ENCODE results near the gene ASL.
"Not testable (repeated sequence)": the region's sequence is repeated elsewhere in the genome, so short reads cannot be mapped to it uniquely, and the experiment has no call there.

Gene ASL

DNA sequence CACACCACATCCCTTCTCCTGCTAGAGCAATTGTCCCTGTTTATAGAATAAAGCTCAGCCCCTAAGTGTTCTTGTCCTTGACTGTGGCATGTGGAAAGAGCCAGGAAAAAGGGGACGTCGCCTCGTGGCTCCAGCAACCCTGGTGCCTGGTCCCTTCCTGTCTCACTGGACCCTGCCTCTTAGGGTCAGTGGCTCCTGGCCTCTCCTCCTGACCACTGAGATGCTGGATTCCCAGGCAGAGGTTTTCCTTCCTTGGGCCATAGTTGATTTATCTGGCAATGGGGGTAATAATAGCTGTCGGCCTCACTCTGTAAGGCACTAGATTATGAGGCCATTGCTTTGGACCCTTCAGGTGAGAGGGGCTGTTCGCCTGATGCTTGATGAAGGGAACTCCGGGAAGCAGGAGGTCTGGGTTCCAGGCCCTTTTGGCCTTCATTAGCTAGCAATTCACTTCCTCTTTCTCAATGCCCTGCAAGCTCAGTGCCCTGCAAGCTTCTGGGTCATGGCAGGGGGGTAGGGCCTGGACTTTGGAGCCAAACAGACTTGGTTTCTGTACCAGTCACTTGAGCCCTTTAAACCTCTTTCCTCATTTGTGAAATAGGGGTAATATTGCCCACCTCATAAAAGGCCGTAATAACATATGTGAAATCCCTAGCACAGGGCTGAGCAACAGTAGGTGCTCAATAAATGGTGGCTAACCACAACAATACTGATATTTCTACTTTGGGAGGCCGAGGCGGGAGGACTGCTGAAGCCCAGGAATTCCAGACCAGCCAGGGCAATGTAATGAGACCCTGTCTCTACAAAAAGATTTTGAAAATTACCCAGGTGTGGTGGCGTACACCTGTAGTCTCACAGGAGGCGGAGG is 1.1 kb downstream of the ASL start:
- DNase-seq (ENCODE audit: low spot score), result no peak

DNA sequence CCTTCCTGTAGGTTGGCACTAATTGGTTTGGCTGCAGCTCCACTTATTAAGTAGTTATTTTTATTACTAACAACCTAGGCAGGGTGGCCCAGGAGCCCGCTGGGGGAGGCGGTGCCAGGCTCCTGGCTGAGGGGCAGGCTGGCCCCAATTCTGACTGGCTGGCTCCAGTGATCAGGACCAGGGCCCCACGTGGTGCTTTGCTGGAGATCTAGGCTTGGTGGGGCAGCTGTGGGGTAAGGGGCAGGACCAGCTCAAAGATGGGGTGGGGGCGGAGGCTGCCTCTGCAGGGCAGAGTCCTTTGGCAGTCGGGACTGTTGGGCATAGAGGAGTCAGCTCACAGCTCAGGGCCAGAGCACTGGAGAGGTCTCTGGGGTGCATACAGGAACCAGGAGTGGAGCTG is 2.4 kb downstream of the ASL start:
- no peak for DNase-seq (ENCODE audit: low spot score)

DNA sequence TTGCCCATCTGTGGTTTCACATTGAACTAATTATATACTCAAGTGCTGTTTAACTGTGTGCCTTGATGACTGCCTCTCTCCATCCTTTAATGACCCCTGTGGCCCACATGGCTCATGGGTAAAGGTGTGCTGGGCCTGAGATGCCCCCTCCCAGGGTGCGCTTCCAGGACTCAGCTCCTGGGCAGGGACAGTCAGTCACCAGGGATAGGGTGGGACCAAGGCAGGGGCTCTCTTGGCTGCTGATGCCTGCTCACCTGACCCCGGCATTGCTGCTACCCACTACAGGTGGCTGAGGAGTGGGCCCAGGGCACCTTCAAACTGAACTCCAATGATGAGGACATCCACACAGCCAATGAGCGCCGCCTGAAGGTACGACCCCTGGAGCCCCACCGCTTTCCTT is 6.5 kb downstream of the ASL start:
- no peak for DNase-seq (ENCODE audit: low spot score)

DNA sequence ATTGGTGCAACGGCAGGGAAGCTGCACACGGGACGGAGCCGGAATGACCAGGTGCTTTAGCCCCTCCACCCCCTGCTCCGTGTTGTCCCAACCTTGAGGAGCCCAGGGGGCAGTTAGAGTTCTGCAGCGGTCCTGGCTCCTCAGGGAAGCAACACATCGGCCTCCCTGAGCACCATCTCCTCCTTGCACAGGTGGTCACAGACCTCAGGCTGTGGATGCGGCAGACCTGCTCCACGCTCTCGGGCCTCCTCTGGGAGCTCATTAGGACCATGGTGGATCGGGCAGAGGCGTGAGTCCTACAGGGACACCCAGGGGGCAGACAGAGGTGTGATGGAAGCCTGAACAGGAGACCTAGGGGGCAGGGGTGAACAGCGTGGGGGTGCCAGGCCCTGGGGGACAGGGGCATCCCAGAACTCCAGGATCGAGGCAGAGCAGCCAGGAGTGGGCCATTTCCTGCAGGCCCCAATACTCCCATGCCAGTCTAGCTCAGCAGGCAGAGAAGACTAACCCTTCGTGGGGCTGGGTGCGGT is 7.3 kb downstream of the ASL start:
- DNase-seq (ENCODE audit: low spot score), result no peak

DNA sequence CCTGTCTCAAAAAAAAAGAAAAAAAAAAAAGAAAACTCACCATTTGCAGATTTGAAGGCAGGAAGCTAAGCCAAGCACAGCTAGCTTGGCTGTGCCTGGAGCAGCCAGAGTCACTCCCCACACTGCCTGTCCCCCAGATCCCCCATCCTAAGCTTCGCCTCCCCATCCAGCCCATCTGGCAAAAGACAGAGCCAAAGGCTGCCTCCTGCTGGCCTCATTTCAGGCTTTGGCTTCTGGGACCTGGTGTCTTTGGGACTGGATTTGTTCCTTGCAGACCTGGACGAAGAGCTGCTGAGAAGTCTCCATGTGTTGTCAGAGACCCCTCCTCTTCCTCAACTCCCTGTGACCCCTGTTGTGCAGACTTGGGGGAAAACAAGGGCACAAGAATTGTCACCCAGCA is 8.1 kb downstream of the ASL start:
- no peak for DNase-seq (ENCODE audit: low spot score)

DNA sequence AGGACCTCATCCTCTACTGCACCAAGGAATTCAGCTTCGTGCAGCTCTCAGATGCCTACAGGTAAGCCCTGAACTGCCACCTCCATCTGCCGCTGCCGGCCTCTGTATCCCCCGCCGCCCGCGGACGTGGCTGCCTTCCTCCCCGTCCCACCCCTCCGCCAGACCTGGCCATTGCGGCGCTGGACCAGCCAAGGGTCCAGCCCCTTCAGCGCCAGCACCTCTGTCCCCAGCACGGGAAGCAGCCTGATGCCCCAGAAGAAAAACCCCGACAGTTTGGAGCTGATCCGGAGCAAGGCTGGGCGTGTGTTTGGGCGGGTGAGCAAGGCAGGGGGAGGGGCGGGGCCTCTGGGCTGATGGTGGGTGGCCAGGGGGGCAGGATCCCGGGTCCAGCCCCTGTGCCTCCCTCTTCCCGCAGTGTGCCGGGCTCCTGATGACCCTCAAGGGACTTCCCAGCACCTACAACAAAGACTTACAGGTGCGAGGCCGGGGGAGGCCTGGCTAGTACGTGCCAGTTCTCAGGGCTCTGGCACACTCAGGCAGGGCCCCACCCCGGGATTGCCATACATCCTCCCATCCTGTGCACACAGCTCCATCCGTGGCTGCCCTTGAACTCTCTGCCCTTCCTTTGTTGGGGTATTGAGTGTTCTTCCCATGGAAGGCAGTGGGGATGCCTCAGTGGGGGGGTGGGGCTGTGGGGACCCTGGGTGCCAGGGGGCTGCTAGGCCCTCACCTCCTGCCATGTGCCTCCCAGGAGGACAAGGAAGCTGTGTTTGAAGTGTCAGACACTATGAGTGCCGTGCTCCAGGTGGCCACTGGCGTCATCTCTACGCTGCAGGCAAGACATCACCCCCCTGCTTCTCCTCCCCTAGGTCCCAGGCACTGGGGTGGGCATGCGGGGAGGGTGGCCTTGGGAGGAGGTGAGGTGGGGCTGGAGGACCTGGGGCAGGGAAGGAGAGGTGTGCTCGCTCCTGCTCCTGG is 13.5 kb downstream of the ASL start:
- no peak for DNase-seq (ENCODE audit: low spot score)

DNA sequence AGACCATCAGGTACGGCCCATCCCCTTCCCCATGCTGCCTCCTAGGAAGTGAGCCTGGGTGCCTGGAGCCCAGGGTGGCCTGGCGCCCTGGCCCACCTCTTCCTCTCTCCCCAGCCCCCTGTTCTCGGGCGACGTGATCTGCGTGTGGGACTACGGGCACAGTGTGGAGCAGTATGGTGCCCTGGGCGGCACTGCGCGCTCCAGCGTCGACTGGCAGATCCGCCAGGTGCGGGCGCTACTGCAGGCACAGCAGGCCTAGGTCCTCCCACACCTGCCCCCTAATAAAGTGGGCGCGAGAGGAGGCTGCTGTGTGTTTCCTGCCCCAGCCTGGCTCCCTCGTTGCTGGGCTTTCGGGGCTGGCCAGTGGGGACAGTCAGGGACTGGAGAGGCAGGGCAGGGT is 17.0 kb downstream of the ASL start:
- no peak for DNase-seq (ENCODE audit: low spot score)

DNA sequence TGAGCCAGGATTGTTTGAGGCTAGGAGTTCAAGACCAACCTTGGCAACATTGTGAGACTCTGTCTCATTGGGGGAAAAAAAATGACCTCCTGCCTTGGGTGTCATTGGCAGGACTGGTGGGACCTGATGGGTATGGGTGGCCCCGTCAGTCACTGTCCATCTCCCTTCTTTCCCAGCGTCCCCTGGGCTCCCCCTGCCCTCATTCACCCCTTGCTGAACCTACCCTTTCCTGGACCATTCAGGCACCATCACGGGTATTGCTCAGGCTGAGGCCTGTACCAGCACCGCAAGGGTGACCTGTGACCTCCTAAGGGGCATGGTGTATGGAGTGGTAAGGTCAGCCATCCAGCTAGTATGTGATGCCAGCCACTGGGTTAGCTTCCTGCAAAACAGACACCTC is 19.4 kb downstream of the ASL start:
- no peak for DNase-seq (ENCODE audit: low spot score)

DNA sequence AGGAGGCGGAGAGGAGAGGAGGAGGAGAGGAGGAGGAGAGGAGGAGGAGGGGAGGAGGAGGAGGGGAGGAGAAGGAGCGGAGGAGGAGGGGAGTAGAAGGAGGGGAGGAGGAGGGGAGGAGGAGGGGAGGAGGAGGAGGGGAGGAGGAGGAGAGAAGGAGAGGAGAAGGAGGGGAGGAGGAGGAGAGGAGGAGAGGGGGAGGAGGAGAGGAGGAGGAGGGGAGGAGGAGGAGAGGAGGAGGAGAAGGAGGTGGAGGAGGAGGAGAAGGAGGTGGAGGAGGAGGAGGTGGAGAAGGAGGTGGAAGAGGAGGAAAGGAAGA is 23.6 kb downstream of the ASL start:
- DNase-seq (ENCODE audit: low spot score), result no peak

DNA sequence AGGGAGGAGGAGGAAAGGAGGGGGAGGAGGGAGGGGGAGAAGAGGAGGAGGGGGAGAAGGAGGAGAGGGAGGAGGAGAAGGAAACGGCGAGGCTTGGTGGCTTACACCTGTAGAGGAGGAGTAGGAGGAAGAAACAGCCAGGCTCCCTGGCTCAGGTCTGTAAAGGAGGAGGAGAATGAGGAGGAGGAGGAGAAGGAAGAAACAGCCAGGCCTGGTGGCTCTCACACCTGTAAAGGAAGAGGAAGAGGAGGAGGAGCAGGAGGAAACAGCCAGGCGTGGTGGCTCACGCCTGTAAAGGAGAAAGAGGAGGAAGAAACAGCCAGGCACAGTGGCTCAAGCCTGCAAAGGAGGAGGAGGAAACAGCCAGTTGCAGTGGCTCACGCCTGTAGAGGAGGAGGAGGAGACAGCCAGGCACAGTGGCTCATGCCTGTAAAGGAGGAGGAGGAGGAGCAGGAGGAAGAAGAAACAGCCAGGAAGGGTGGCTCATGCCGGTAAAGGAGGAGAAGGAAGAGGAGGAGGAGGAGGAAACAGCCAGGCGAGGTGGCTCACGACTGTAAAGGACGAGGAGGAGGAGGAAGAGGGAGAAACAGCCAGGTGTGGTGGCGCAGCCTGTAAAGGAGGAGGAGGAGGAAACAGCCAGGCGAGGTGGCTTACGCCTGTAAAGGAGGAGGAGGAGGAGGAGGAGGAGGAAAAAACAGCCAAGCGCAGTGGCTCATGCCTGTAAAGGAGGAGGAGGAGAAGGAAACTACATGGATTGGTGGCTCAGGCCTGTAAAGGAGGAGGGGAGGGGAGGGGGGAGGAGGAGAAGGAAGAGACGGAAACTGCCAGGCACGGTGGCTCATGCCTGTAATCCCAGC is 24.2 kb downstream of the ASL start:
- DNase-seq (ENCODE audit: low spot score), result peak; percentile 96

DNA sequence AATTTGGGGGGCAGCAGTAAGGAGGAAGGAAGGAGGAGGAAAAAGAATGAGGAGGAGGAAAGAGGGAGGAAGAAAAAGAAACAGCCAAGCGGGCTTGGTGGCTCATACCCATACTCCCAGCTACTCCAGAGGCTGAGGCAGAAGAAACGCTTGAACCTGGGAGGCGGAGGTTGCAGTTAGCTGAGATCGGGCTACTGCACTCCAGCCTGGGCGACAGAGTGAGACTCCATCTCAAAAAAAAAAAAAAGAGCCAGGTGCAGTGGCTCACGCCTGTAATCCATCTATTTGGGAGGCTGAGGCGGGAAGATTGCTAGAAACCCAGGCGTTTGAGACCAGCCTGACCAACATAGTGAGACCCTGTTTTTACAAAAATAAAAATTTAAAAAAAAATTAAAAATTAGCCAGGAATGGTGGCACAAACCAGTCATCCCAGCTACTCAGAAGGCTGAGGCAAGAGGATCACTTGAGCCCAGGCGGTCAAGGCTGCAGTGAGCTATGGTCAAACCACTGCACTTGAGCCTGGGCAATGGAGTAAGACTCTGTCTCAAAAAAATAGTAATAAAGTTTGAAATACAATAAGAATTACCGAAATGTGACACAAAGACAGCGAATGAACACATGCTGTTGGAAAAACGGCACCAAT is 24.9 kb downstream of the ASL start:
- no peak for DNase-seq (ENCODE audit: low spot score)

DNA sequence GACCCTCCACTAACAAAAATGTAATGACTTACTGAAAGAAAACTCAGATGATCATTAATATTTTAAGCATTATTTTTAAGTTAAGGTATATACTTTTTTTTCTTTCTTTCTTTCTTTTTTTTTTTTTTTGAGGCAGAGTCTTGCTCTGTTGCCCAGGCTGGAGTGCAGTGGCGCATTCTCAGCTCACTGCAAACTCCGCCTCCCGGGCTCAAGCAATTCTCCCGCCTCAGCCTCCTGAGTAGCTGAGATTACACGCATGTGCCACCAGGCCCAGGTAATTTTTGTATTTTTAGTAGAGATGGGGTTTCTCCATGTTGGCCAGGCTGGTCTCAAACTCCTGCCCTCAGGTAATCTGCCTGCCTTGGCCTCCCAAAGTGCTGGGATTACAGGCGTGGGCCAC is 26.5 kb downstream of the ASL start:
- DNase-seq (ENCODE audit: low spot score), result not testable (repeated sequence)

DNA sequence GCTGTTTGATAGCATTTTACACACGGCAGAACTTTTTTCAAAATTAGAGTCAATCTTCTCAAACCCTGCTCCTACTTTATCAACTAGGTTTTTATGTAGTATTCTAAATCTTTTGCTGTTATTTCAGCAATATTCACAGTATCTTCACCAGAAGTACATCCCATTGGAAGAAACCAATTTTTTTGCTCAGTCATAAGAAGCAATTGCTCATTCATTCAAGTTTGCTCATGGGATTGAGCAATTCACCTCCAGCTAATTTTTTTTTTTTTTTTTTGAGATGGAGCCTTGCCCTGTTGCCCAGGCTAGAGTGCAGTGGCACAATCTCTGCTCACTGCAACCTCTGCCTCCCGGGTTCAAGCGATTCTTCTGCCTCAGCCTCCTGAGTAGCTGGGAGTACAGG is 28.4 kb downstream of the ASL start:
- DNase-seq (ENCODE audit: low spot score), result not testable (repeated sequence)

DNA sequence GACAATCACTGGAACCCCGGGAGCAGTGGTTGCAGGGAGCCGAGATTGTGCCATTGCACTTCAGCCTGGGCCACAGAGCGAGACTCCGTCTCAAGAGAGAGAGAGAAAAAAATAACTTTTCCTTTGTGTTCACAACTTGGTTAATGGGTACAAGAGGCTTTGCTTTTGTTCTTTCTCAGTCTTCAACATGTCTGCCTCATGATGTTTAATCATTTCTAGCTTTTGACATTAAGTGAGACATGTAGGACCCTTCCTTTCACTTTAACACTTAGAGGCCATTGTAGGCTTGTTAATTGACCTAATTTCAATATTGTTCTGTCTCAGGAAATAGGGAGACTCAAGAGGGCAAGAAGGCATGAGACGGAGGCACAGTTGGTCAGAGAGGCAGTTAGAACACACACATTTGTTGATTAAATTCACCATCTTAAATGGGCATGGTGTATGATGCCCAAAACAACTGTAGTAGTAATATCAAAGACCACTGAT is 29.7 kb downstream of the ASL start:
- DNase-seq (ENCODE audit: low spot score), result no peak

DNA sequence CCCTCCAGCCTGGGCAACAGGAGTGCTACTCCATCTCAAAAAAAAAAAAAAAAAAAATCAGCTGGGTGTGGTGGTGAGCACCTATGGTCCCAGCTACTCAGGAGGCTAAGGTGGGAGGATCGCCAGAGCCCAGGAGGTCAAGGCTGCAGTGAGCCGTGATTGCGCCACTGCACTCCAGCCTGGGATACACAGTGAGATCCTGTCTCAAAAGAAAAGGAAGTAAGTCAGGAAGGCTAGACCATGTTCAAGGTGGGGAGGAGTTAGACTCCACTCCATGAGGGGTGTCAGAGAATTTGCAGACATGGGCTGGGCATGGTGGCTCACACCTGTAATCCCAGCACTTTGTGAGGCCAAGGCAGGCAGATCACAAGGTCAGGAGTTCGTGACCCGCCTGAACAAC is 32.8 kb downstream of the ASL start:
- not testable (repeated sequence) for DNase-seq (ENCODE audit: low spot score)

DNA sequence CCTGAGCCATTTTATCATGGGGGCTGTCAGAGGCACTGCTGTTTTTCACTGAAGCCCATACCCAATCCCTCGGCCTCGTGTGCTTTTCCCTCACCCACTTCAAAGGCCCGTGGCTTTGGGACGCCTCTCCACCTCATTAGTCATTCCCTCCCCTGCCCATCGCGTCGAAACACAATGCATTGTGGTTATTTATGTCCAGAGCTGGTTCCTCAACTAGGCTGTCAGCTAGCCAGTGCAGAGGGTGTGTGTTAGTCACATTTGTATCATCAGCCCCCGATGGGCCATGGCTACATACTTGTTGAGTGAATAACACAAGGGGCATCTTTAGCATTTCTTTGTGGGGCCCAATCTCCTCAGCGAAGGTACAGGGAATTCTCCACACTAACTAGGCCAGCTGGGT is 35.2 kb downstream of the ASL start:
- no peak for DNase-seq (ENCODE audit: low spot score)

DNA sequence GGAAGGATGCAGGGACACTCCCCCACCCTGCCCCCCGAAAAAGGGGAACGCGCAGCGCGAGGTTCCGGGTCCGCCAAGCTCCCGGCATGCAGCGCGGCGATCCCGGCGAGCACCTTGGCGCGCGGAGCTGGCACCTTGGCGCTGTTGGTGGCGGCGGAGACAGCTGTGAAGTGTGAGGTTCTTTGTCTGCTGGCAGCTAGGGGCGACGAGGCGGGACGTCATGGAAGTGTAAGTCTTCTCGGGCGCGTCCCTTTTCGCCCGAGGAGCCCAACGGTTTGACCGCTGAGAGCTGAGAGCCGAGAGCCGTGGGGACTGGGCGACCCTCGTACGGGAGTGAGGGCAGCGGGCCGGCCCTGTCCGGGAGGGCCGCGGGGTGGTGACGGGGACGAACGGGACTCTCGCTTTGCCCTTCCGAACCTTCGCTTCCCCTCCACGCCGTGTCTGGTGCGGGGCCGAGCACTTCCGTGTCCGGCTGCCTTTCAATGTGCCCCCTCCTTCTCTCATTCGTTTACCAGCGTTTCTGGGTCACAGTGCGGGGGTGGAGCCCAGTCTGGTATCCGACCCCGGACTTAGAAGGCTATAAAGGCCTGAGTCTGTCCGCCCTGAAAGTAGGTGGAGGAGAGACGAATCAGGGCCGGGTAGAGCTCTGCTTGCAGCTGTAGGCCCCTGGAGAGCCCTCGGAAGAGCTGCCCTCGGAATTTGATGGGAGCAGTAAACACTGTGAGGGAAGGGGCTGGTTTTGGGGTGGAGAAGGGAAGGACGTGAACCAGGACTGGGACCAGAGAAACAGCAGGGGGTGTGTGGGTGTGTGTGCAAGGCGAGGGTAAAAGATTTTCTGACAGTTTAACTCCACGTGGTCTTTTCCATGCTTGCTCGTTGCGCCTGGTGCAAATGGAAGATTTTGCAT is 39.4 kb downstream of the ASL start, which contains the start of gene CRCP:
Gene CRCP (plus strand): TSS at position 105 of the 907 bp plus-strand sequence. CDS start 116 bp downstream, at position 221.
- DNase-seq (ENCODE audit: low spot score), result peak; percentile 86

DNA sequence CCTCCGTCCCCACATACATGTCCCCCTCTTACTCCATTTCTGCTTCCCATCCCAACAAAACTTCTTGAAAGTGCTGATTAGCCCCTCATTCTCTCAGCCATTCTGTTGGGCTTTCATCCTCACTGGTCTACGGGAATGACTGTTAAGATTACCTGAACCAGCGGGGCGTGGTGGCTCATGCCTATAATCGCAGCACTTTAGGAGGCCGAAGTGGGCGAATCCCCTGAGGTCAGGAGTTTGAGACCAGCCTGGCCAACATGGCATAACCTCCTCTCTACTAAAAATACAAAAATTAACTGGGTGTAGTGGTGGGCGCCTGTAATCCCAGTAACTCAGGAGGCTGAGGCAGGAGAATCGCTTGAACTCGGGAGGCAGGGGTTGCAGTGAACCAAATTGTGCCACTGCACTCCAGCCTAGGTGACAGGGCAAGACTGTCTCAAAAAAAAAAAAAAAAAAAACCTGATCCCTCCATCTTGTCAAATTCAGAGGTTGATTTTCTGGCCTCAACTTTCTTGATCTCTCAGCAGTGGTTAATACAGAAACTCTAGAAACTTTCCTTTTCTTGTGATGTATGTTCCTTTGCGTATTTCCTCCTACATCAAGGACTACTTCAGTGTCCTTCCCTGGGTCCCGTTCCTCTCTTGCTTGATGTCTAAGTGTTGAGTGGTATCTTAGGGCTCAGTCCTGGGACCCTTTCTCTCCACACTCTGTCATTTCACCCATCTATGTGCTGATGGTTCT is 41.2 kb downstream of the ASL start:
- not testable (repeated sequence) for DNase-seq (ENCODE audit: low spot score)

DNA sequence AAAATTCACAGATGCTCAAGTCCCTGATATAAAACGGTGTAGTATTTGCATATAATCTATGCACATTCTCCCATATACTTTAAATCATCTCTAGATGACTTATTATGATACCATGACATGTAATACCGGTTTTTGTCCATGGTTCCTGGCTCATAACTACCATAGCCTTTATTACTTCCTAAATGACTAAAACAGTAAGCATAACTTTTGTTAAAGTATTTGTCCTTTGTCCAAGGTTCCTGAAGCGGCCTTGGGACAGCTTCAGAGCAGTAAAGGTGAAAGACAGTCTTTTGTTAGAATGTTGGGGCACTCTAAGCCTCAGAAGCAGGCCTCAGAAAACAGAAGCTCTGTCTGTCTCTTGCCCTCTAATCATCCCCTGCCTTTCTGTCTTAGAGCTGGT is 43.0 kb downstream of the ASL start:
- no peak for DNase-seq (ENCODE audit: low spot score)
